Erythroblast (primary cell): ENCODE measurements around the gene DNAJC8.

ENCODE experiments used
- GATA1 ChIP-seq: IDR thresholded peaks from 2 replicates; pipeline ENCODE4 v1.6.1; 2011; ENCODE audit warnings: low read depth, mild to moderate bottlenecking, control low read depth, low read length, moderate library complexity
- POLR2A ChIP-seq: IDR thresholded peaks from 2 replicates; pipeline ENCODE4 v1.6.1; 2011; ENCODE audit warnings: mild to moderate bottlenecking, low read length

DNA sequence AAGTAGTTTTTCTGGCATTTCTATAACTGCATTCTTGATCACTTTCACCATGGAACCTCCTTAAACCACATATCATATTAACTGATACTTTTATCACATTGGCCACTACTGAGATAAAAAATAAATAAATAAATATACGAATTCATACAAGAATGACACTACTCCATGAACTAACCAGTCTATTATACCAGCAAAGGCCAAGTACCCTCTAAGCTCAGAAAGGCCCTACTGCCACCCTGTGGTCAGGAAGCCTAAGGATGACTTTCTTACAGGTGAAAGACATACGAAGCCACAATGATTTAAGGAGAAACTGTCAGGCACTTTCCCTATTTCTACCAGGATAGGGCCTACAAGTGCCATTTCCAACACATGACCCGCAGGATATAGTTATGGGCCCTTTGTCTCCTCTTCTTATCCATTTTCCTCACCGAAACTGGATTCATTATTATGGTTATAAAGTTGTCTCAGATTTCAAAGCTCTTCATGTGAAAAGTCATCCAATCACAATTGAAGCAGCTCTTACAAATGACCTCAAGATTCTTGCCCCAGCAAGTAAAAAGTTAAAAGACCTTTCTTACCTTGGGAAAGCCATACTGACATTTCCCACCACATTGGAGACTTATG is 23.9 kb downstream of the DNAJC8 start:
- TF ChIP-seq POLR2A = no peak
- TF ChIP-seq GATA1 = no peak
